Measurements from ENCODE around the gene POC5. TPM values are rescaled to one million over a fixed set of nuclear protein-coding genes. Genes with fewer than 3 reads are reported as not detected.
A peak's percentile ranks its signal among the peaks of the same experiment; 100 is the strongest.

POC5 gene
- total and polyA plus RNA-seq, 2 of the 13 experiments (the other 11 are each of a cell fraction or from before 2014, with no cell fraction given): 6.9 to 9.3 TPM

- TF ChIP-seq IKZF5 (CRISPR knock-in tag; IDR thresholded peaks at IDR 0.05): no peak
- TF ChIP-seq STAG1 (CRISPR knock-in tag; IDR thresholded peaks at IDR 0.05): peak; percentile 61
- TF ChIP-seq ZNF468 (CRISPR knock-in tag; IDR thresholded peaks at IDR 0.05): no peak
- TF ChIP-seq GZF1 (CRISPR knock-in tag; IDR thresholded peaks at IDR 0.05): no peak
- TF ChIP-seq HOXA7 (CRISPR knock-in tag; IDR thresholded peaks at IDR 0.05): no peak
These were observed 36.0 kb downstream of the POC5 start (continued) for GRCh38 chr5:75681125-75681830.

- CTCF ChIA-PET (ENCODE audit: low intra/inter-chr PET ratio, low total read pairs): no interaction called here
- no TSS peak for BruUV-seq (replicated peaks)
- Histone ChIP-seq H3K27me3 (ENCODE audit: control insufficient read depth in 1 of 2, insufficient read depth in 2 of 2, low read length in 2 of 2) (no peaks in the 10 kb centered on the region), H3K9me3 (ENCODE audit: low read length) (no peaks in the 10 kb centered on the region), H3K79me2 (ENCODE audit: insufficient read depth, low read length) (no peaks in the 10 kb centered on the region), H3K36me3 (replicated peaks in 1 of 2; ENCODE audit: control insufficient read depth in 1 of 2, insufficient read depth in 2 of 2, low read length in 2 of 2) (0 out of 5 replicates have a peak, but pooled peaks cover 0 to 5% of the 10 kb centered on the region in 2 experiments), H3K4me3 (replicated peaks in 1 of 3; ENCODE audit: insufficient read depth in 1 of 3, low read depth in 2 of 3, low read length in 3 of 3) (no peak overlapping the region), H4K20me1 (ENCODE audit: insufficient read depth, low read length) (no peaks in the 10 kb centered on the region), H3K27ac (ENCODE audit: extremely low read length, insufficient read depth, low read length) (no peak overlapping the region), H3K4me1 (ENCODE audit: insufficient read depth, low read length) (peaks cover 11% of the 10 kb centered on the region), H2AFZ (ENCODE audit: low read length) (no peak overlapping the region), H3K9ac (ENCODE audit: insufficient read depth, low read depth, low read length) (no peak overlapping the region), H3K4me2 (ENCODE audit: low read depth, low read length) (no peak overlapping the region)
- DNase-seq (ENCODE audit: low spot score) (no peak), ATAC-seq (no peak), FAIRE-seq (no peak)
- intact Hi-C loops (cut with micrococcal nuclease; ENCODE audit: unreplicated experiment) (no loop called here), in situ Hi-C loops (cut with HindIII; ENCODE audit: extremely low pct_ligation_motif_present, low pct_unique_long_range_greater_than_20kb) (no loop called here)
- TF ChIP-seq ZNF563 (CRISPR knock-in tag; IDR thresholded peaks at IDR 0.05) (no peak), ZNF451 (CRISPR knock-in tag; IDR thresholded peaks at IDR 0.05) (no peak), ZIK1 (CRISPR knock-in tag; IDR thresholded peaks at IDR 0.05; ENCODE audit: borderline replicate concordance, low read depth) (no peak), ZBTB37 (CRISPR knock-in tag; IDR thresholded peaks at IDR 0.05) (no peak), PLSCR1 (CRISPR knock-in tag; IDR thresholded peaks at IDR 0.05; ENCODE audit: borderline replicate concordance) (no peak), ZNF644 (CRISPR knock-in tag; IDR thresholded peaks at IDR 0.05; ENCODE audit: low read depth) (no peak), SRSF1 (optimal IDR thresholded peaks at IDR 0.05; ENCODE audit: low read depth, low read length) (no peak)
- POLR2A ChIA-PET: no interaction called here
- WGBS (ENCODE audit: low lambda C conversion rate): 92% methylated on average over 3 of the region's 3 CpGs
These were observed 39.1 kb downstream of the POC5 start for GRCh38 chr5:75678155-75678554.
